Activated B cell treated with CpG ODN at 0.5 μM for 24 hours (primary cell): Measurements from ENCODE around the gene ARFGEF3. TPM values are rescaled to one million over a fixed set of nuclear protein-coding genes. Genes with fewer than 3 reads are reported as not detected.

Experiments
- ATAC-seq: fragments of 200-7000 bp; cut with Tn5 transposase; one replicate; pipeline ENCODE4 v1.10.0; 2021; ENCODE audit warnings: low read depth, mild to moderate bottlenecking, moderate library complexity
- CTCF ChIA-PET: fragments of 350-600 bp; sonication (Branson Sonifier 250); formaldehyde crosslinking; loops from one replicate; lab custom pipeline; 2021; ENCODE audit warnings: antibody characterized with exemption; lab: Charles Lee
- POLR2A ChIA-PET: fragments of 350-600 bp; sonication (Branson Sonifier 250); formaldehyde crosslinking; loops from one replicate; lab custom pipeline; 2021; ENCODE audit warnings: antibody characterized with exemption; lab: Charles Lee
- DNase-seq: peaks from one replicate; pipeline ENCODE4 v3.0.0; 2022
- H3K27ac Mint-ChIP-seq: one replicate; pipeline ENCODE4 v1.8.0; 2020; ENCODE audit warnings: mixed read lengths
- H3K27me3 Mint-ChIP-seq: one replicate; pipeline ENCODE4 v1.8.0; 2021; ENCODE audit warnings: mixed read lengths
- H3K36me3 Mint-ChIP-seq: one replicate; pipeline ENCODE4 v1.8.0; 2021; ENCODE audit warnings: low read depth, mixed read lengths
- H3K4me1 Mint-ChIP-seq: one replicate; pipeline ENCODE4 v1.8.0; 2021; ENCODE audit warnings: mixed read lengths
- H3K4me3 Mint-ChIP-seq: one replicate; pipeline ENCODE4 v1.8.0; 2020; ENCODE audit warnings: mild to moderate bottlenecking, mixed read lengths
- H3K9me3 Mint-ChIP-seq: one replicate; pipeline ENCODE4 v1.8.0; 2020; ENCODE audit warnings: mixed read lengths
- CTCF ChIP-seq: fragments of 200-600 bp; IDR thresholded peaks from one replicate; pipeline ENCODE4 v1.8.0; 2022; ENCODE audit warnings: antibody characterized with exemption, mild to moderate bottlenecking
- intact Hi-C: fragments of 100-400 bp; cut with micrococcal nuclease; formaldehyde crosslinking; loops from one replicate; pipeline ENCODE4 v1.15.1; 2024
- total RNA-seq: library from RNA; stranded (reverse); gene quantifications from 2 replicates; pipeline ENCODE4 v1.2.3, GENCODE V29; 2022

ARFGEF3 gene
- total RNA-seq, 1 donor from 2014 or later, result 0.02 TPM

DNA sequence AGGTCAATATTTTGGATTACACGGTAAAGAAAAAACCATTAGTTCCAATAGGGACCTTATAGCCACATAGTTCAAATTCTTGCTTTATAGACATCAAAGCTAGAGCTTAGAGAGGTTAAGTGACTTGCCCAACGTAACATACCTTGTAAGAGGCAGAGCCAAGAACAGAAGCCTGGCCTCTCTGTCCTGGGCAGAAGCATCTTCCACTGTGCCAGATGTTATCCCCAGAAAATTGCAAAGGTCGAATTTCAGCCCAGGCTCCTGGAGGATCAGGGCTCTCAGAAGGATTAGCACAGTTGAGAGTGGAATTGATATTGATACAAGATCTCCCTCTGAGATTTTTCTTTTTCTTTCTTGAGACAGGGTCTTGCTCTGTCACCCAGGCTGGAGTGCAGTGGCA lies 222.0 kb downstream of the ARFGEF3 start:
- Mint-ChIP-seq H3K27ac (no peak overlapping the region), H3K27me3 (peaks cover 2% of the 10 kb centered on the region), H3K4me3 (no peak overlapping the region), H3K9me3 (no peaks in the 10 kb centered on the region), H3K36me3 (no peaks in the 10 kb centered on the region), H3K4me1 (no peaks in the 10 kb centered on the region)
- ChIA-PET CTCF (no interaction called here), POLR2A (no interaction called here)
- no peak for ATAC-seq
- no peak for TF ChIP-seq CTCF
- DNase-seq, result no peak
- intact Hi-C loops, result no loop called here

GRCh38 chr6:138386897-138387296 lies 225.2 kb downstream of the ARFGEF3 start:
- Mint-ChIP-seq H3K36me3 (no peaks in the 10 kb centered on the region), H3K27ac (no peak overlapping the region), H3K9me3 (no peaks in the 10 kb centered on the region), H3K4me3 (no peak overlapping the region), H3K4me1 (no peaks in the 10 kb centered on the region), H3K27me3 (peaks cover 2% of the 10 kb centered on the region)
- ChIA-PET POLR2A (no interaction called here), CTCF (no interaction called here)
- intact Hi-C loops, result no loop called here
- no peak for ATAC-seq
- TF ChIP-seq CTCF, result no peak
- DNase-seq, result no peak

GRCh38 chr6:138387577-138388368 lies 226.0 kb downstream of the ARFGEF3 start:
- POLR2A ChIA-PET, result no interaction called here
- no peak for DNase-seq
- no peak for ATAC-seq
- H3K4me3 Mint-ChIP-seq, result no peak overlapping the region
- TF ChIP-seq CTCF, result no peak
- intact Hi-C loops, result no loop called here
- no peak overlapping the region for H3K27ac Mint-ChIP-seq
- H3K36me3 Mint-ChIP-seq, result no peaks in the 10 kb centered on the region
- CTCF ChIA-PET, result no interaction called here
- no peaks in the 10 kb centered on the region for H3K9me3 Mint-ChIP-seq
- no peaks in the 10 kb centered on the region for H3K4me1 Mint-ChIP-seq
- no peaks in the 10 kb centered on the region for H3K27me3 Mint-ChIP-seq

DNA sequence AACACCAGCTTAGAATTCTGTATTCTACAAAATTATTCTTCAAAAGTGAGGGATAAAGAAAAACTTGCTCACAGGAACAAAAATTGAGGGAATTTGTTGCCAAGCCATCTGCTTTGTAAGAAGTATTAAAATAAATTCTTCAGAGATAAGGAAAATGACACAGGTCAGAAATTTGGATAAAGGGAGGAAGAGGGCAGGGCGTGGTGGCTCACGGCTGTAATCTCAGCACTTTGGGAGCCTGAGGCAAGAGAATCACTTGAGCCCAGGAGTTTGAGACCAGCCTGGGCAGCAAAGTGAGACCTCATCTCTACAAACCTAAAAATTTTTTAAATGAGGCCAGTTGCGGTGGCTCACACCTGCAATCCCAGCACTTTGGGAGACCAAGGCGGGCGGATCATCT lies 227.8 kb downstream of the ARFGEF3 start:
- intact Hi-C loops, result no loop called here
- Mint-ChIP-seq H3K9me3 (no peaks in the 10 kb centered on the region), H3K4me3 (no peak overlapping the region), H3K27ac (no peak overlapping the region), H3K36me3 (no peaks in the 10 kb centered on the region), H3K27me3 (no peaks in the 10 kb centered on the region), H3K4me1 (peaks cover 10% of the 10 kb centered on the region)
- ATAC-seq, result no peak
- POLR2A ChIA-PET, result no interaction called here
- no peak for DNase-seq
- CTCF ChIA-PET, result no interaction called here
- TF ChIP-seq CTCF, result no peak

Other genes starting within 250 kb of the ARFGEF3 start
- gene PERP, start 54.5 kb upstream of the ARFGEF3 start, total RNA-seq, result 0.18 and 0.20 TPM in 2 replicates
- gene PBOV1, start 56.6 kb downstream of the ARFGEF3 start, total RNA-seq, result not detected in 2 replicates
- not detected in 2 replicates for gene SMIM28, start 216.0 kb downstream of the ARFGEF3 start, total RNA-seq
- gene HEBP2, start 242.3 kb downstream of the ARFGEF3 start, total RNA-seq, result 26.2 and 32.7 TPM in 2 replicates